ENCODE results near the gene C3AR1. TPM values are rescaled to one million over a fixed set of nuclear protein-coding genes. Genes with fewer than 3 reads are reported as not detected.
"Not testable (repeated sequence)": the region's sequence is repeated elsewhere in the genome, so short reads cannot be mapped to it uniquely, and the experiment has no call there.

C3AR1 gene
- total RNA-seq, 1 donor from 2014 or later, result 7.1 TPM

- DNase-seq (ENCODE audit: low read depth), result no peak
- no peak overlapping the region for H3K27ac Mint-ChIP-seq (ENCODE audit: unreplicated experiment)
- H3K27ac ChIP-seq (ENCODE audit: low read depth, low read length), result no peak overlapping the region
- peak; percentile 92 for TF ChIP-seq EZH2 (IDR thresholded peaks at IDR 0.05; ENCODE audit: insufficient read depth, low read length)
- TF ChIP-seq CTCF (IDR thresholded peaks at IDR 0.05; ENCODE audit: insufficient read depth, low read depth, low read length), result no peak
- peaks cover 22% of the 10 kb centered on the region for H3K27me3 ChIP-seq (ENCODE audit: insufficient read depth, low read length)
- no peaks in the 10 kb centered on the region for H3K36me3 Mint-ChIP-seq (ENCODE audit: low read depth, unreplicated experiment)
- H3K9ac ChIP-seq (ENCODE audit: low read length), result no peak overlapping the region
- H3K4me1 Mint-ChIP-seq (ENCODE audit: low read depth, unreplicated experiment), result no peaks in the 10 kb centered on the region
- no peaks in the 10 kb centered on the region for H3K9me3 ChIP-seq (ENCODE audit: insufficient read depth, low read depth, low read length)
- H3K9me3 Mint-ChIP-seq (ENCODE audit: unreplicated experiment), result no peaks in the 10 kb centered on the region
- peak overlapping the region; percentile 81 for H3K4me2 ChIP-seq (ENCODE audit: low read length)
- H4K20me1 ChIP-seq (ENCODE audit: insufficient read depth, low read length), result no peaks in the 10 kb centered on the region
- peak overlapping the region; percentile 76 for H3K4me3 Mint-ChIP-seq (ENCODE audit: unreplicated experiment)
- H3K4me1 ChIP-seq (ENCODE audit: insufficient read depth, low read length), result no peaks in the 10 kb centered on the region
- peaks cover 8% of the 10 kb centered on the region for H3K27me3 Mint-ChIP-seq (ENCODE audit: low read depth, unreplicated experiment)
- H3K79me2 ChIP-seq (ENCODE audit: insufficient read depth, low read length), result no peaks in the 10 kb centered on the region
- H3K4me3 ChIP-seq (ENCODE audit: insufficient read depth, low read depth, low read length), result peak overlapping the region; percentile 46
- peak overlapping the region; percentile 75 for H2AFZ ChIP-seq (ENCODE audit: low read depth, low read length)
- FAIRE-seq, result no peak
- H3K36me3 ChIP-seq (ENCODE audit: insufficient read depth, low read length), result no peaks in the 10 kb centered on the region
Measured at GRCh38 chr12:8018666-8019581, 47.2 kb downstream of the C3AR1 start.

- not testable (repeated sequence) for H3K27ac Mint-ChIP-seq (ENCODE audit: unreplicated experiment); H3K27ac ChIP-seq (ENCODE audit: low read depth, low read length); H3K79me2 ChIP-seq (ENCODE audit: insufficient read depth, low read length); H3K27me3 Mint-ChIP-seq (ENCODE audit: low read depth, unreplicated experiment); FAIRE-seq; H3K36me3 ChIP-seq (ENCODE audit: insufficient read depth, low read length); H4K20me1 ChIP-seq (ENCODE audit: insufficient read depth, low read length); H3K36me3 Mint-ChIP-seq (ENCODE audit: low read depth, unreplicated experiment); H3K4me1 Mint-ChIP-seq (ENCODE audit: low read depth, unreplicated experiment); H3K9me3 Mint-ChIP-seq (ENCODE audit: unreplicated experiment); H3K4me1 ChIP-seq (ENCODE audit: insufficient read depth, low read length); H3K9me3 ChIP-seq (ENCODE audit: insufficient read depth, low read depth, low read length); DNase-seq (ENCODE audit: low read depth); H3K9ac ChIP-seq (ENCODE audit: low read length)
- Histone ChIP-seq H3K27me3 (ENCODE audit: insufficient read depth, low read length) (peaks cover 22% of the 10 kb centered on the region), H3K4me2 (ENCODE audit: low read length) (peak overlapping the region; percentile 81), H3K4me3 (ENCODE audit: insufficient read depth, low read depth, low read length) (peak overlapping the region; percentile 46), H2AFZ (ENCODE audit: low read depth, low read length) (peak overlapping the region; percentile 75)
- H3K4me3 Mint-ChIP-seq (ENCODE audit: unreplicated experiment), result peak overlapping the region; percentile 64
Measured at GRCh38 chr12:8018213-8018612, 47.9 kb downstream of the C3AR1 start.

- H3K9ac ChIP-seq (ENCODE audit: low read length), result no peak overlapping the region
- H2AFZ ChIP-seq (ENCODE audit: low read depth, low read length), result no peak overlapping the region
- DNase-seq (ENCODE audit: low read depth), result no peak
- no peaks in the 10 kb centered on the region for H3K9me3 Mint-ChIP-seq (ENCODE audit: unreplicated experiment)
- no peak overlapping the region for H3K27ac ChIP-seq (ENCODE audit: low read depth, low read length)
- H3K36me3 Mint-ChIP-seq (ENCODE audit: low read depth, unreplicated experiment), result no peaks in the 10 kb centered on the region
- no peak for TF ChIP-seq CTCF (IDR thresholded peaks at IDR 0.05; ENCODE audit: insufficient read depth, low read depth, low read length)
- no peak for TF ChIP-seq EZH2 (IDR thresholded peaks at IDR 0.05; ENCODE audit: insufficient read depth, low read length)
- no peak overlapping the region for H3K4me3 Mint-ChIP-seq (ENCODE audit: unreplicated experiment)
- H3K36me3 ChIP-seq (ENCODE audit: insufficient read depth, low read length), result no peaks in the 10 kb centered on the region
- no peaks in the 10 kb centered on the region for H3K9me3 ChIP-seq (ENCODE audit: insufficient read depth, low read depth, low read length)
- no peak overlapping the region for H3K4me2 ChIP-seq (ENCODE audit: low read length)
- peaks cover 2% of the 10 kb centered on the region for H3K4me1 Mint-ChIP-seq (ENCODE audit: low read depth, unreplicated experiment)
- peaks cover 22% of the 10 kb centered on the region for H3K27me3 ChIP-seq (ENCODE audit: insufficient read depth, low read length)
- peaks cover 8% of the 10 kb centered on the region for H3K27me3 Mint-ChIP-seq (ENCODE audit: low read depth, unreplicated experiment)
- H3K4me1 ChIP-seq (ENCODE audit: insufficient read depth, low read length), result no peaks in the 10 kb centered on the region
- no peak for FAIRE-seq
- H3K79me2 ChIP-seq (ENCODE audit: insufficient read depth, low read length), result no peaks in the 10 kb centered on the region
- no peaks in the 10 kb centered on the region for H4K20me1 ChIP-seq (ENCODE audit: insufficient read depth, low read length)
- H3K4me3 ChIP-seq (ENCODE audit: insufficient read depth, low read depth, low read length), result no peak overlapping the region
- H3K27ac Mint-ChIP-seq (ENCODE audit: unreplicated experiment), result no peak overlapping the region
Measured at GRCh38 chr12:8014836-8015235, 51.3 kb downstream of the C3AR1 start.

Measured in astrocyte (in vitro differentiated cells and primary cell).